GM10266 (cell line): ENCODE results near the gene MRGPRD.

Source experiments
- DNase-seq: peaks from one replicate; pipeline ENCODE4 v3.0.0; 2012; ENCODE audit errors: extremely low spot score
- TF ChIP-seq, protein P1 (sequence below): IDR thresholded peaks from 2 replicates; pipeline ENCODE4 v1.5.1; 2012; ENCODE audit warnings: mild to moderate bottlenecking, low read depth; ENCODE audit not compliant: control insufficient read depth, insufficient read depth; ENCODE audit errors: missing control alignments

Gene MRGPRD

DNA sequence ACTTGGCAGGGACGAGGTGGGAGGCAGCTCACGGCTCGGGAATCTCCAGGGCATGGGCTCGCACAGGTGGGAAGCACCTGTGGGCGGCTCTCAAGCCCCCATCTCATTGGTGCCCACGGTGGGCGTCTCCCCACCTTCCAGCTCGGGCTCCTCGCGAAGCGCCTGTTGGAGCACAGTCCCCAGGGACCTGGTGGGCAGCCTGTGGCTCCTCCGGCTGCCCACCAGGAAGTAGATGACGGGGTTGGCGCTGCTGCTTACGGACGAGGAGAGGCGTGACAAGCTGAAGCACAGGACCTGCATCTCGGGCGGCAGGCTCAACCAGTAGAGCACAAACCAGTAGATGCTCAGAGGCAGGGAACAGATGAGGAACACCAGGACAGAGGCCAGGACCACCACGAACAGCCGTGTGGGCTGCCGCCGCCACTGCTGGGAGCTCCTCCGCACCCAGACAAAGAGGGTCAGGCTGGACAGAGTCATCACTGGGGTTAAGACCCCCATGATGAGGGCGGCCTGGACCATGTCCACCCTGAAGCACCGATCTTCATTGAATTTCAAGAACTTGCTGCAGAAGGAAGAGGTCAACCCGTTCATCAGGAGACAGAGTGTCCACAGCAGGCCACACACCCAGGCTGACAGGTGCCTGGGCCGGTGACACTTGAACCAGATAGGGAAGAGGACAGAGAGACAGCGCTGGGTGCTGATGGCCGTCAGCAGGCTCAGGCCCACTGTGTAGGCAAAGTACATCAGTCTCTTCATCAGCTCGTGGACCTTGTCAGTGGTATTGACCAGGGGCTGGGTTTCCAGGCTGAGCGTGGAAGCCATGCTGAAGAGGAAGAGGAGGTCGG, 633 bp downstream of the MRGPRD start:
- TF ChIP-seq, protein P1, sequence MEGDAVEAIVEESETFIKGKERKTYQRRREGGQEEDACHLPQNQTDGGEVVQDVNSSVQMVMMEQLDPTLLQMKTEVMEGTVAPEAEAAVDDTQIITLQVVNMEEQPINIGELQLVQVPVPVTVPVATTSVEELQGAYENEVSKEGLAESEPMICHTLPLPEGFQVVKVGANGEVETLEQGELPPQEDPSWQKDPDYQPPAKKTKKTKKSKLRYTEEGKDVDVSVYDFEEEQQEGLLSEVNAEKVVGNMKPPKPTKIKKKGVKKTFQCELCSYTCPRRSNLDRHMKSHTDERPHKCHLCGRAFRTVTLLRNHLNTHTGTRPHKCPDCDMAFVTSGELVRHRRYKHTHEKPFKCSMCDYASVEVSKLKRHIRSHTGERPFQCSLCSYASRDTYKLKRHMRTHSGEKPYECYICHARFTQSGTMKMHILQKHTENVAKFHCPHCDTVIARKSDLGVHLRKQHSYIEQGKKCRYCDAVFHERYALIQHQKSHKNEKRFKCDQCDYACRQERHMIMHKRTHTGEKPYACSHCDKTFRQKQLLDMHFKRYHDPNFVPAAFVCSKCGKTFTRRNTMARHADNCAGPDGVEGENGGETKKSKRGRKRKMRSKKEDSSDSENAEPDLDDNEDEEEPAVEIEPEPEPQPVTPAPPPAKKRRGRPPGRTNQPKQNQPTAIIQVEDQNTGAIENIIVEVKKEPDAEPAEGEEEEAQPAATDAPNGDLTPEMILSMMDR = no peak
- no peak for DNase-seq

GRCh38 chr11:68978931-68979594, 1.7 kb downstream of the MRGPRD start:
- TF ChIP-seq, protein P1 = no peak
- no peak for DNase-seq

GRCh38 chr11:68978626-68978930, 2.2 kb downstream of the MRGPRD start:
- TF ChIP-seq, protein P1 = no peak
- no peak for DNase-seq

DNA sequence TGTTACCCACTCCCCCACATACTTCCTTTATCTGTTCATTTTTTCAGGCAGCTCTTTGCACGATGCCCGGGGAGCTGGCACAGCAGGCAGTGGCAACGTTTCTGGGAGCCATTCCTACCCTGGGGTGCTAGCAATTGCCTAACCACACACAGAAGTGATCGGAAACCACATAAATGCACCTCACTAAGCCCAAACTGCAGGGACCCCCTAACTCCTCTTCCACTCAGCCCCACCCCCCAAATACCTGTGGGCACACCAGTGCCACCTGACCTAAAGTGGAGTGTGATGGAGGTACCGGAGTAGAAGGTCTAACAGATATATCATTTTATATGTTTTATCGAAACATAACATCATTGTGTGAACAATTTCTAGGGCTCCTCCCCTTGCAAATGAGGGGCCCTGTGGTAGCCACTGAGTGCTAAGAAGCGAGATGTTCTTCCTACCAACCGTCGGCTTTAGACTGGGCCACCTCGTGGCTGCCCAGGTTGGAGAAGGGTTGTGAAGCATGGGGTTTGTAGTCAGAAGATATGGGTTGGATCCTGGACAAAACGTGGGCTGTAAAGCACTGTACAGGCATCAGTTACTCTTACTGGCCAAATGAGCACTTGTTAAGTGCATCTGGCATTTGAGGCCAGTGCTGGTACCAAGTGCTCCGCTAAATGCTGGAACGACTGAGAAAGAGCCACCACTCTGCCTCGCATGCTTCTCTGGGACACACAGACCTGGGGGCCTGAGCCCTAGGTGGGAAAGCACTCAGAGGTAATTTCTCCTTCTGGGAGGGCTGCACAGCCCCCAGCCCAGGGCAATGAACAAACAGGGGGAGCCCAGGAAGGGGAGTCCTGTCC, 2.8 kb downstream of the MRGPRD start:
- DNase-seq = no peak
- TF ChIP-seq, protein P1 = no peak

DNA sequence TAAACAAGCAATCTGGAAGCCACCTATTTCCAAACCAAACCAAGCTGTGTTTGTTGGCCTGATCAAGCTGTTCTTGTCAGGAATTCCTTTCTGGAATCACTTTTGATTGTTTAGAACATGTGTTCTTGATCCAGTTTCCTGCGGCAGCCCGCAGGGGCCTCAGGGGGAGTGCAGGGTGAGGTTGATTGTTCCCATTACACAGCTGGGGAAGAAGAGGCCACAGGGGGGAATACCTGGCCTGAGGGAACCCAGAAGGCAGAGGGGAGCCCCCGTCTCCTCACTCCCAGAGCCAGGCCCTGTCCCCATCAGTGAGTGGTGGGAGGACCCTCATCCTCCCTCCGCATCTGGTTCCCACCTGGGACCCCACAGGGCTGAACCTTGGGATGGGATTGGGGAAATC, 4.2 kb downstream of the MRGPRD start:
- DNase-seq = no peak
- TF ChIP-seq, protein P1 = no peak

- no peak for DNase-seq
- TF ChIP-seq, protein P1 = no peak
These were observed 4.7 kb downstream of the MRGPRD start for GRCh38 chr11:68976095-68976494.
